ENCODE measurements around the gene GMPPA.

GMPPA gene

GRCh38 chr2:219530048-219530963, 31.6 kb downstream of the GMPPA start:
- H3K9ac ChIP-seq (ENCODE audit: low read depth in 1 of 2, low read length in 2 of 2), result no peak overlapping the region
- H3K9me3 ChIP-seq (ENCODE audit: control insufficient read depth in 1 of 2, low read length in 2 of 2), result no peaks in the 10 kb centered on the region
- no peaks in the 10 kb centered on the region for H3K36me3 ChIP-seq (ENCODE audit: control insufficient read depth in 1 of 2, insufficient read depth in 2 of 2, low read length in 2 of 2)
- H3K27ac ChIP-seq (ENCODE audit: low read depth, low read length), result no peak overlapping the region
- no peak overlapping the region for H3K4me3 ChIP-seq (ENCODE audit: low read depth in 1 of 2, low read length in 2 of 2)
- peaks cover 44 to 60% of the 10 kb centered on the region in 2 donors for H3K27me3 ChIP-seq (ENCODE audit: control insufficient read depth in 1 of 2, insufficient read depth in 2 of 2, low read length in 2 of 2)
- no peaks in the 10 kb centered on the region for H3K4me1 ChIP-seq (ENCODE audit: control insufficient read depth in 1 of 2, insufficient read depth in 2 of 2, low read length in 2 of 2)

GRCh38 chr2:219531639-219532377, 33.1 kb downstream of the GMPPA start:
- Histone ChIP-seq H3K4me1 (ENCODE audit: control insufficient read depth in 1 of 2, insufficient read depth in 2 of 2, low read length in 2 of 2) (no peaks in the 10 kb centered on the region), H3K27me3 (ENCODE audit: control insufficient read depth in 1 of 2, insufficient read depth in 2 of 2, low read length in 2 of 2) (peaks cover 31 to 53% of the 10 kb centered on the region in 2 donors), H3K27ac (ENCODE audit: low read depth, low read length) (no peak overlapping the region), H3K9me3 (ENCODE audit: control insufficient read depth in 1 of 2, low read length in 2 of 2) (no peaks in the 10 kb centered on the region), H3K36me3 (ENCODE audit: control insufficient read depth in 1 of 2, insufficient read depth in 2 of 2, low read length in 2 of 2) (no peaks in the 10 kb centered on the region), H3K9ac (ENCODE audit: low read depth in 1 of 2, low read length in 2 of 2) (no peak overlapping the region), H3K4me3 (ENCODE audit: low read depth in 1 of 2, low read length in 2 of 2) (no peak overlapping the region)

GRCh38 chr2:219532378-219532649, 33.6 kb downstream of the GMPPA start:
- H3K27ac ChIP-seq (ENCODE audit: low read depth, low read length), result no peak overlapping the region
- H3K9ac ChIP-seq (ENCODE audit: low read depth in 1 of 2, low read length in 2 of 2), result no peak overlapping the region
- no peaks in the 10 kb centered on the region for H3K9me3 ChIP-seq (ENCODE audit: control insufficient read depth in 1 of 2, low read length in 2 of 2)
- no peak overlapping the region for H3K4me3 ChIP-seq (ENCODE audit: low read depth in 1 of 2, low read length in 2 of 2)
- peaks cover 26 to 48% of the 10 kb centered on the region in 2 donors for H3K27me3 ChIP-seq (ENCODE audit: control insufficient read depth in 1 of 2, insufficient read depth in 2 of 2, low read length in 2 of 2)
- H3K36me3 ChIP-seq (ENCODE audit: control insufficient read depth in 1 of 2, insufficient read depth in 2 of 2, low read length in 2 of 2), result no peaks in the 10 kb centered on the region
- no peaks in the 10 kb centered on the region for H3K4me1 ChIP-seq (ENCODE audit: control insufficient read depth in 1 of 2, insufficient read depth in 2 of 2, low read length in 2 of 2)

GRCh38 chr2:219533930-219534661, 35.4 kb downstream of the GMPPA start:
- Histone ChIP-seq H3K9me3 (ENCODE audit: control insufficient read depth in 1 of 2, low read length in 2 of 2) (no peaks in the 10 kb centered on the region), H3K27me3 (ENCODE audit: control insufficient read depth in 1 of 2, insufficient read depth in 2 of 2, low read length in 2 of 2) (peaks cover 14 to 35% of the 10 kb centered on the region in 2 donors), H3K27ac (ENCODE audit: low read depth, low read length) (no peak overlapping the region), H3K9ac (ENCODE audit: low read depth in 1 of 2, low read length in 2 of 2) (no peak overlapping the region), H3K4me3 (ENCODE audit: low read depth in 1 of 2, low read length in 2 of 2) (no peak overlapping the region), H3K4me1 (ENCODE audit: control insufficient read depth in 1 of 2, insufficient read depth in 2 of 2, low read length in 2 of 2) (no peaks in the 10 kb centered on the region), H3K36me3 (ENCODE audit: control insufficient read depth in 1 of 2, insufficient read depth in 2 of 2, low read length in 2 of 2) (peaks cover 0 to 1% of the 10 kb centered on the region in 2 donors)

- Histone ChIP-seq H3K4me1 (ENCODE audit: control insufficient read depth in 1 of 2, insufficient read depth in 2 of 2, low read length in 2 of 2) (no peaks in the 10 kb centered on the region), H3K36me3 (ENCODE audit: control insufficient read depth in 1 of 2, insufficient read depth in 2 of 2, low read length in 2 of 2) (peaks cover 12 to 21% of the 10 kb centered on the region in 2 donors), H3K9me3 (ENCODE audit: control insufficient read depth in 1 of 2, low read length in 2 of 2) (no peaks in the 10 kb centered on the region), H3K9ac (ENCODE audit: low read depth in 1 of 2, low read length in 2 of 2) (no peak overlapping the region), H3K27ac (ENCODE audit: low read depth, low read length) (no peak overlapping the region), H3K27me3 (ENCODE audit: control insufficient read depth in 1 of 2, insufficient read depth in 2 of 2, low read length in 2 of 2) (peaks cover 5 to 14% of the 10 kb centered on the region in 2 donors), H3K4me3 (ENCODE audit: low read depth in 1 of 2, low read length in 2 of 2) (no peak overlapping the region)
Measured at GRCh38 chr2:219536425-219536824, 37.7 kb downstream of the GMPPA start.

- Histone ChIP-seq H3K4me1 (ENCODE audit: control insufficient read depth in 1 of 2, insufficient read depth in 2 of 2, low read length in 2 of 2) (peaks cover 2 to 4% of the 10 kb centered on the region in 2 donors), H3K27me3 (ENCODE audit: control insufficient read depth in 1 of 2, insufficient read depth in 2 of 2, low read length in 2 of 2) (peaks cover 5 to 8% of the 10 kb centered on the region in 2 donors), H3K27ac (ENCODE audit: low read depth, low read length) (no peak overlapping the region), H3K9me3 (ENCODE audit: control insufficient read depth in 1 of 2, low read length in 2 of 2) (no peaks in the 10 kb centered on the region), H3K36me3 (ENCODE audit: control insufficient read depth in 1 of 2, insufficient read depth in 2 of 2, low read length in 2 of 2) (peaks cover 12 to 21% of the 10 kb centered on the region in 2 donors), H3K9ac (ENCODE audit: low read depth in 1 of 2, low read length in 2 of 2) (no peak overlapping the region), H3K4me3 (ENCODE audit: low read depth in 1 of 2, low read length in 2 of 2) (no peak overlapping the region)
Measured at GRCh38 chr2:219536967-219537366, 38.3 kb downstream of the GMPPA start.

- peaks cover 12 to 21% of the 10 kb centered on the region in 2 donors for H3K36me3 ChIP-seq (ENCODE audit: control insufficient read depth in 1 of 2, insufficient read depth in 2 of 2, low read length in 2 of 2)
- H3K9ac ChIP-seq (ENCODE audit: low read depth in 1 of 2, low read length in 2 of 2), result no peak overlapping the region
- H3K9me3 ChIP-seq (ENCODE audit: control insufficient read depth in 1 of 2, low read length in 2 of 2), result no peaks in the 10 kb centered on the region
- H3K27ac ChIP-seq (ENCODE audit: low read depth, low read length), result no peak overlapping the region
- no peak overlapping the region for H3K4me3 ChIP-seq (ENCODE audit: low read depth in 1 of 2, low read length in 2 of 2)
- peaks cover under 1 to 4% of the 10 kb centered on the region in 2 donors for H3K27me3 ChIP-seq (ENCODE audit: control insufficient read depth in 1 of 2, insufficient read depth in 2 of 2, low read length in 2 of 2)
- peaks cover 10 to 13% of the 10 kb centered on the region in 2 donors for H3K4me1 ChIP-seq (ENCODE audit: control insufficient read depth in 1 of 2, insufficient read depth in 2 of 2, low read length in 2 of 2)
Measured at GRCh38 chr2:219537657-219538488, 39.2 kb downstream of the GMPPA start.

- Histone ChIP-seq H3K9me3 (ENCODE audit: control insufficient read depth in 1 of 2, low read length in 2 of 2) (no peaks in the 10 kb centered on the region), H3K9ac (ENCODE audit: low read depth in 1 of 2, low read length in 2 of 2) (no peak overlapping the region), H3K4me1 (ENCODE audit: control insufficient read depth in 1 of 2, insufficient read depth in 2 of 2, low read length in 2 of 2) (peaks cover 10 to 15% of the 10 kb centered on the region in 2 donors), H3K27ac (ENCODE audit: low read depth, low read length) (no peak overlapping the region), H3K4me3 (ENCODE audit: low read depth in 1 of 2, low read length in 2 of 2) (no peak overlapping the region), H3K36me3 (ENCODE audit: control insufficient read depth in 1 of 2, insufficient read depth in 2 of 2, low read length in 2 of 2) (peaks cover 12 to 21% of the 10 kb centered on the region in 2 donors), H3K27me3 (ENCODE audit: control insufficient read depth in 1 of 2, insufficient read depth in 2 of 2, low read length in 2 of 2) (no peaks in the 10 kb centered on the region)
Measured at GRCh38 chr2:219538504-219538951, 39.8 kb downstream of the GMPPA start.

- no peak overlapping the region for H3K4me3 ChIP-seq (ENCODE audit: low read depth in 1 of 2, low read length in 2 of 2)
- H3K27me3 ChIP-seq (ENCODE audit: control insufficient read depth in 1 of 2, insufficient read depth in 2 of 2, low read length in 2 of 2), result no peaks in the 10 kb centered on the region
- peaks cover 12 to 21% of the 10 kb centered on the region in 2 donors for H3K36me3 ChIP-seq (ENCODE audit: control insufficient read depth in 1 of 2, insufficient read depth in 2 of 2, low read length in 2 of 2)
- H3K4me1 ChIP-seq (ENCODE audit: control insufficient read depth in 1 of 2, insufficient read depth in 2 of 2, low read length in 2 of 2), result peaks cover 12 to 17% of the 10 kb centered on the region in 2 donors
- no peaks in the 10 kb centered on the region for H3K9me3 ChIP-seq (ENCODE audit: control insufficient read depth in 1 of 2, low read length in 2 of 2)
- H3K27ac ChIP-seq (ENCODE audit: low read depth, low read length), result no peak overlapping the region
- H3K9ac ChIP-seq (ENCODE audit: low read depth in 1 of 2, low read length in 2 of 2), result no peak overlapping the region
Measured at GRCh38 chr2:219538956-219539788, 40.5 kb downstream of the GMPPA start.
